Neural crest cell (in vitro differentiated cells): Measurements from ENCODE around the gene GTPBP2. TPM values are rescaled to one million over a fixed set of nuclear protein-coding genes. Genes with fewer than 3 reads are reported as not detected.

ENCODE experiments used
- DNase-seq: peaks from one replicate; pipeline ENCODE4 v3.0.0; 2021; ENCODE audit warnings: low read depth, mixed read lengths, low spot score
- H3K27ac Mint-ChIP-seq: one replicate; pipeline ENCODE4 v1.8.0; 2021; ENCODE audit warnings: mild to moderate bottlenecking, mixed read lengths; ENCODE audit not compliant: unreplicated experiment
- H3K27me3 Mint-ChIP-seq: 2 replicates; pipeline ENCODE4 v1.8.0; 2021; ENCODE audit warnings: low read depth, mild to moderate bottlenecking, mixed read lengths
- H3K36me3 Mint-ChIP-seq: 2 replicates; pipeline ENCODE4 v1.8.0; 2021; ENCODE audit warnings: low read depth, mild to moderate bottlenecking, mixed read lengths
- H3K4me1 Mint-ChIP-seq: 2 replicates; pipeline ENCODE4 v1.8.0; 2021; ENCODE audit warnings: mixed read lengths
- H3K4me3 Mint-ChIP-seq: one replicate; pipeline ENCODE4 v1.8.0; 2021; ENCODE audit warnings: mild to moderate bottlenecking, mixed read lengths
- H3K9me3 Mint-ChIP-seq: 2 replicates; pipeline ENCODE4 v1.8.0; 2021; ENCODE audit warnings: mixed read lengths
- CTCF ChIP-seq: fragments of 200-600 bp; sonication (generic); conservative IDR thresholded peaks from 2 replicates; pipeline ENCODE4 v1.5.0; 2021; ENCODE audit warnings: antibody characterized with exemption, mild to moderate bottlenecking
- total RNA-seq: library from RNA; stranded (reverse); gene quantifications from 2 replicates; pipeline ENCODE4 v1.2.1, GENCODE V29; 2021

Gene GTPBP2
- total RNA-seq, 1 donor from 2014 or later, result 70.0 TPM

DNA sequence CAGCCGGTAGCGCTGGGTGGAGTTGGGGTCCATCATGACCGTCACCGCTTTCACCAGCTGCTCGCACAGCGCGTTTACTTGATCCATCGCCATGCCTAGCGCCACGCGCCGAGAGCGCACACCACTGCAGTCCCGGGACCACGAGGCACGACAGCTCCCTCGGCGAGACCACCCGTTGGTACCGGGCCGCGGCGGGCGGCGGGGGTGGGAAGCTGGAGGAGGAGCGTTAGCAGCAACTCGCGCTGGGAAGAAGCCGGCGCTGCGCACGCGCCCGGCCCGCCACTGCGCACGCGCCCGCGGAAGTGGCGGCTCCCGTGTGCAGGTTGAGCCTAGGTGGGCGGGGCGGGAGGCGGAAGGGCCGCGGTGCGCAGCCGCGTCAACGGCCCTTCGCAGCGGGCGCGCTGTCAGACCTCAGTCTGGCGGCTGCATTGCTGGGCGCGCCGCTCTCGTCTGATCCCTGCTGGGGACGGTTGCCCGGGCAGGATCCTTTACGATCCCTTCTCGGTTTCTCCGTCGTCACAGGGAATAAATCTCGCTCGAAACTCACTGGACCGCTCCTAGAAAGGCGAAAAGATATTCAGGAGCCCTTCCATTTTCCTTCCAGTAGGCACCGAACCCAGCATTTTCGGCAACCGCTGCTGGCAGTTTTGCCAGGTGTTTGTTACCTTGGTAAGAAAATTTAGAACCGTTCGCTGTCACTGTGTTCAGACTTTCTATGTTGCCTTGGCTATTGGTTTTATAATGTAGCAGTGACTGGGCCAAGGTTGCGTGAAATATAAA lies 53.1 kb downstream of the GTPBP2 start, which contains the start of the genes POLH and XPO5:
Gene POLH, plus strand, starts transcription at position 414 of the 780 bp plus-strand sequence. CDS start 6,135 bp downstream, outside the sequence.
Gene XPO5, minus strand, starts transcription at position 267 of the 780 bp plus-strand sequence. Its CDS starts 174 bp downstream, at position 93.
- Mint-ChIP-seq H3K27me3 (no peaks in the 10 kb centered on the region), H3K4me3 (peak within 1 kb of the TSS; percentile 92)

DNA sequence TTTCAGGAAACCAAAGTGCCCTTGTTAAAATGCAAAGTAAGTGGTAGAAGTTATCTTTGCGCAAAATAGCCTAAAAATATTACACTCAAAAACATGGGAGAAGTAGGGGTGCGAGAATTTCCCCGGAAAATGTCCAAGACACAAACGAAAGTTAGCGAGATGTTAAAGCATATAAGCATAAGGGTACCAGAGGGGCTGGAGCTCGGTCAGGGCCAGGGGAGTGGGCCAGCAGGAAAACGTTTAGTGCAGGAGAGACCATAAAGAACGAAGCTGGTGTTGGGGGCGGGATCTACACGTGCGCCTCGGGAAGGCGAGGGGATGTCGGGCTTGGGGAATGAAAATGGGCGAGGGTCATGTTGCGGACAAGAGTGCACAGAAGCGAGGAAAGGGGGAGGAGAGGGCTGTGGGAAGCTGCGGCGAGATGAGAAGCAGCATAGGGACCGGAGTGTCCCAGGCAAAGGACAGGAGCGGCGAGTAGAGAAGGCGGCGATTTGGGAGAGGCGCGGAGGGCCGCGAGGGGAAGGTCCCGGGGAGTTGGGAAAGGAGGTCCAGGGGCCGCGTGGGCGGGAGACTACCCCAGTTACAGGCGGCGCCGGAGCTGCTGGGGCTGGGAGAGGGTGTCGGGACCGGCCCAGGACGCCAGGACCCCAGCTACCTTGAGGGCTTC lies 53.8 kb downstream of the GTPBP2 start:
- peak; percentile 35 for DNase-seq
- Mint-ChIP-seq H3K27me3 (no peaks in the 10 kb centered on the region), H3K9me3 (no peaks in the 10 kb centered on the region), H3K36me3 (peaks cover 4% of the 10 kb centered on the region), H3K4me1 (peaks cover 38% of the 10 kb centered on the region), H3K27ac (peak overlapping the region; percentile 54), H3K4me3 (peak overlapping the region; percentile 92)
- TF ChIP-seq CTCF, result no peak

More for the DNA sequence above, 53.1 kb downstream of the GTPBP2 start, which contains the start of the genes POLH and XPO5:
- no peak for TF ChIP-seq CTCF
- peak; percentile 82 for DNase-seq
- peaks cover 4% of the 10 kb centered on the region for H3K36me3 Mint-ChIP-seq
- peaks cover 38% of the 10 kb centered on the region for H3K4me1 Mint-ChIP-seq
- peak within 1 kb of the TSS; percentile 54 for H3K27ac Mint-ChIP-seq
- H3K9me3 Mint-ChIP-seq, result no peaks in the 10 kb centered on the region

- peaks cover 20% of the 10 kb centered on the region for H3K4me1 Mint-ChIP-seq
- peak overlapping the region; percentile 9 for H3K4me3 Mint-ChIP-seq
- H3K27me3 Mint-ChIP-seq, result no peaks in the 10 kb centered on the region
- no peak for DNase-seq
- H3K9me3 Mint-ChIP-seq, result no peaks in the 10 kb centered on the region
- H3K27ac Mint-ChIP-seq, result no peak overlapping the region
- H3K36me3 Mint-ChIP-seq, result peaks cover 6% of the 10 kb centered on the region
- TF ChIP-seq CTCF, result no peak
Observed at GRCh38 chr6:43572015-43572414, 57.0 kb downstream of the GTPBP2 start.

- no peak for DNase-seq
- TF ChIP-seq CTCF, result no peak
- H3K4me3 Mint-ChIP-seq, result peak overlapping the region; percentile 1
- no peaks in the 10 kb centered on the region for H3K9me3 Mint-ChIP-seq
- no peak overlapping the region for H3K27ac Mint-ChIP-seq
- H3K27me3 Mint-ChIP-seq, result no peaks in the 10 kb centered on the region
- H3K36me3 Mint-ChIP-seq, result peaks cover 6% of the 10 kb centered on the region
- peaks cover 12% of the 10 kb centered on the region for H3K4me1 Mint-ChIP-seq
Observed at GRCh38 chr6:43570876-43571441, 58.1 kb downstream of the GTPBP2 start.

Other genes with a start within 250 kb of the GTPBP2 start
- 34.1 and 35.2 TPM in 2 replicates for gene ABCC10, start 201.7 kb downstream of the GTPBP2 start, total RNA-seq
- 1.5 and 1.6 TPM in 2 replicates for gene DLK2, start 173.7 kb downstream of the GTPBP2 start, total RNA-seq
- 47.3 and 52.1 TPM in 2 replicates for gene TJAP1, start 151.7 kb downstream of the GTPBP2 start, total RNA-seq
- gene LRRC73, start 118.9 kb downstream of the GTPBP2 start, total RNA-seq, result 2.1 and 2.7 TPM in 2 replicates
- 85.7 and 93.0 TPM in 2 replicates for gene YIPF3, start 112.3 kb downstream of the GTPBP2 start, total RNA-seq
- gene POLR1C, start 112.2 kb downstream of the GTPBP2 start, total RNA-seq, result 45.8 and 60.8 TPM in 2 replicates
- gene XPO5, start 53.2 kb downstream of the GTPBP2 start, total RNA-seq, result 99.6 and 105 TPM in 2 replicates
- 19.1 and 22.2 TPM in 2 replicates for gene POLH, start 53.1 kb downstream of the GTPBP2 start, total RNA-seq
- 43.2 and 43.5 TPM in 2 replicates for gene MAD2L1BP, start 6.6 kb upstream of the GTPBP2 start, total RNA-seq
- 0.57 and 0.63 TPM in 2 replicates for gene RSPH9, start 15.8 kb upstream of the GTPBP2 start, total RNA-seq
- 49.5 and 50.6 TPM in 2 replicates for gene MRPS18A, start 58.5 kb upstream of the GTPBP2 start, total RNA-seq
- 31.2 TPM in 2 replicates for gene VEGFA, start 140.9 kb upstream of the GTPBP2 start, total RNA-seq